Gastroesophageal sphincter (tissue), 3 donors: ENCODE results near the gene DNAJC5.

Source experiments
- EP300 ChIP-seq: sonication (generic); formaldehyde crosslinking; IDR thresholded peaks from one replicate; pipeline ENCODE4 v1.6.1; 2017; ENCODE audit warnings: antibody characterized with exemption, mild to moderate bottlenecking
- POLR2A ChIP-seq, 2 donors: fragments of 450-650 bp; IDR thresholded peaks; one replicate each; pipeline ENCODE4 v1.6.1; 2017; ENCODE audit warnings: antibody characterized with exemption in 2 of 2, mild to moderate bottlenecking in 2 of 2, moderate library complexity in 1 of 2
- POLR2AphosphoS5 ChIP-seq: sonication (generic); formaldehyde crosslinking; IDR thresholded peaks from one replicate; pipeline ENCODE4 v1.6.1; 2017; ENCODE audit warnings: antibody characterized with exemption
- TF ChIP-seq, protein P1 (sequence below), 4 experiments: fragments of 200-600 bp in 2 of 4; fragments of 450-650 bp in 2 of 4; sonication (generic) in 1 of 4; IDR thresholded peaks; one replicate each; pipeline ENCODE4 v1.5.1; 2017 to 2019; ENCODE audit warnings: antibody characterized with exemption in 4 of 4, mild to moderate bottlenecking in 2 of 4, moderate library complexity in 2 of 4

DNA sequence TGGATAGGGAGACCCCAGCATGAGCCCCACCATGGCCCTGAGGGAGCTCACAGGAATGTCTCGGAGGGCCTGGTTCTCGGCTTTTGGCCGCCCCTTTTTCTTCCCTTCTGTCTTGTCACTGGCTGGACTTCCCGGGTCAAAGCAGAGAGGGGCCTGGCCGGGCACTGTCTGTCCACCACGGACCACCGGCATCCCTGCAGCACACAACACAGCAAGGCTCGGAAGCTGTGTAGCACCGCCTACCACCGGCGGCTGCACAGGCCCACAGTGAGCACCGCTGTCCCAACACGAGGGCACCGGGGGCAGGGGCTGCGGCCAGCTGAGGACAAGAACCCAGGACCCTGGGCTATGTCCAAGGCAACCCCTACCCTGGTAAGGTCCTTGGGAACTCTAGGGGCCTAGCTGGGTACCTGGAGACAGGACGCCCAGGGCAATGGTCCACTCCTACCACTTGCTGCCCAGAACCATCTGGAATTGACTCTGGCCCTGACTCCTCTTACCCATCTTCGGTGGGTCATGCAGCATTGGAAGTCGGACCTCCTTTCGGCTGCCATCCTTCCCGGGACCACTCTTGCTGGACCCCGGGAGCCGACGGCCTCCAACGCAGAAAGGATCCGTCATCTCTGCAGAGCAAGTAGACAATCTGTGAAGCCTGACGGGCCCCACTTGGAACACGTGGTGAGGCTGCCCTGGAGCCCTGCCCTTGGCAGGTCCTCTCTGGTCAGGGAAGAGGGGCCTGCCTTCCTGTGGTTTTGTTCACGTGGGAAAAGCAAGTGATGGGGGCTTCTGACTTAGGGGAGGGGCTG lies 72.6 kb downstream of the DNAJC5 start:
- TF ChIP-seq, protein P1, sequence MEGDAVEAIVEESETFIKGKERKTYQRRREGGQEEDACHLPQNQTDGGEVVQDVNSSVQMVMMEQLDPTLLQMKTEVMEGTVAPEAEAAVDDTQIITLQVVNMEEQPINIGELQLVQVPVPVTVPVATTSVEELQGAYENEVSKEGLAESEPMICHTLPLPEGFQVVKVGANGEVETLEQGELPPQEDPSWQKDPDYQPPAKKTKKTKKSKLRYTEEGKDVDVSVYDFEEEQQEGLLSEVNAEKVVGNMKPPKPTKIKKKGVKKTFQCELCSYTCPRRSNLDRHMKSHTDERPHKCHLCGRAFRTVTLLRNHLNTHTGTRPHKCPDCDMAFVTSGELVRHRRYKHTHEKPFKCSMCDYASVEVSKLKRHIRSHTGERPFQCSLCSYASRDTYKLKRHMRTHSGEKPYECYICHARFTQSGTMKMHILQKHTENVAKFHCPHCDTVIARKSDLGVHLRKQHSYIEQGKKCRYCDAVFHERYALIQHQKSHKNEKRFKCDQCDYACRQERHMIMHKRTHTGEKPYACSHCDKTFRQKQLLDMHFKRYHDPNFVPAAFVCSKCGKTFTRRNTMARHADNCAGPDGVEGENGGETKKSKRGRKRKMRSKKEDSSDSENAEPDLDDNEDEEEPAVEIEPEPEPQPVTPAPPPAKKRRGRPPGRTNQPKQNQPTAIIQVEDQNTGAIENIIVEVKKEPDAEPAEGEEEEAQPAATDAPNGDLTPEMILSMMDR (IDR thresholded peaks at IDR 0.05): no peak
- TF ChIP-seq POLR2AphosphoS5 (no peak), POLR2A (IDR thresholded peaks at IDR 0.05) (no peak), EP300 (no peak)
